ENCODE measurements around the gene NFATC2.
"Not testable (repeated sequence)": the region's sequence is repeated elsewhere in the genome, so short reads cannot be mapped to it uniquely, and the experiment has no call there.

Gene NFATC2

DNA sequence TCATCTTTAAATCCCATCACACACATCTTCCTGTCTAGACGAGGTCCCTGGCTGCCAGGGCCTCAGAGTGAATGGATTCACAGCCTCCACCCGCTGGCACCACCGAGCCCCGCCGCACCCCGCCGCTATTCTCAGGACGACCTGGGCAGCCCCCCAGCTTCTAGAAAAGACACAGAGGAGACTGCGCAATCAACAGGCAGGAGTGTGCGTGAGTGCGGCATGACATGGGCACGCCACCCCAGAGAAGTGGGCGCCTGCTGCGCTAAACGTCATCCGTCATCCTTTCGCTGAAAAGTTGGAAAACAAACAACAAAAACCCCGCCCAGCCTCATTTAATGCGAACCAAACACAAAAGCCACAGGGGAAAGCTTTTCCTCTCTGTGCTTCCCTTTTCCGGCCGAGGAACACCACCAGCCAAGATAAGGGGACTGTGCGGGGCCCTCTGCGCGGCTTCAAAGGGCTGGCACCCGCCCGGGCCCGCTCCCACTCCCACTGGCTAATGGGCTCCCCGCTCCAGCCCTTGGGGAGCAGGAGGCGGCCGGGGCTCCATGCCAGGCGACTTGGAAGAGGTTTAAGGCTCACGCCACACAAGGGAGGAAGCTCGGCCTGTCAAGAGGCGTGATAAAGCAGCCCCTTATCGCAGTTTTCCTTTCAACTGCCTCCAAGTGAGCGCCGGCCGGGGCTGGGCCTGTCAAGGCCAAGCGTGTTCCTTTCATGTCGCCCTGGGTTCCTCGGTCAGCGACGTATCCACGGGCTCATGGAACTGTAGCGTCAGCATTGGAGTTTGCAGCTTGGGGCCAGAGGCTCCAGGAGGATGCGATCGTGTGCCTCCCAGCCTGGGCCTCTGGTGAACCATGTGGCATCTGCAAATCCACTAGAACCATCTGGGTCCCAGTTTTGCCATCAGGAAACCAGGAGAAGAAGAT is 50.1 kb downstream of the NFATC2 start:
- DNase-seq = no peak

DNA sequence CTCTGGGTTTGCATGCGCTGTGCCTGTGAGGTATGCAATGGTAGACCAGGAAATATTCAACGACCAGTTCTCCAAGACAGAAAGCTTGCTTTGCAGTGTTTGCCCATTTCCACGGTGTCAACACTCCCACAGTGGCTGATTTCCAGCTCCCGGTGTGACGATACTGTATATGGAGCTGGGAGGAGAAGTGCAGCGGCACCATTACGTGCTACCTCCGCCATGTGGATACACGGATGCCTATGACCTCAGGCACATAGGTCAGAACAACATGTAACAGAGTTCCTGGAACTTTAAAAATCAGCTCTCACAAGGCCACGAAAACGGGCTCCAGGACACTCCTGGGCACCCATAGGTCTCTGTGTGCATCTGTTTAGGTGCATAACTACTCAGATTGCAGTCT is 51.1 kb downstream of the NFATC2 start:
- DNase-seq = no peak

GRCh38 chr20:51490635-51491034 is 51.9 kb downstream of the NFATC2 start:
- no peak for DNase-seq

DNA sequence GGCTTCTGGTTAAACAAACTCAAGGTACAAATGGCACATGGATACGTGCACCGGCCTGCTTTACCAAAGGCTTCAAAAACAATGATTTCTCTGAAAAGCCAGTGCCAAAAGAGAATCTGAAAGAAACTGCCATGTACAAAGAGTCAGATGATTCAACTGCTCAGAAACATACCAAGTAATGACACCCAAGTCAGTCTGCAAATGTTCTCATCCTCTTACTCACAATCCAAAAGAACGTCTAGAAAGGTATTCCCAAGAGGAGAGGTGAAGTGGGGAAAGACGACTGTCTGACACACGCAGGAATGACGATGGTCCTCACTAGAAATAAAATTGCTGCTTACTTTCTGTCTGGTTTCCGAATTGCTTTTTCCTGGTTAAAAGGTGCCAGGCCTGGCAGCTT is 52.9 kb downstream of the NFATC2 start:
- DNase-seq = no peak

DNA sequence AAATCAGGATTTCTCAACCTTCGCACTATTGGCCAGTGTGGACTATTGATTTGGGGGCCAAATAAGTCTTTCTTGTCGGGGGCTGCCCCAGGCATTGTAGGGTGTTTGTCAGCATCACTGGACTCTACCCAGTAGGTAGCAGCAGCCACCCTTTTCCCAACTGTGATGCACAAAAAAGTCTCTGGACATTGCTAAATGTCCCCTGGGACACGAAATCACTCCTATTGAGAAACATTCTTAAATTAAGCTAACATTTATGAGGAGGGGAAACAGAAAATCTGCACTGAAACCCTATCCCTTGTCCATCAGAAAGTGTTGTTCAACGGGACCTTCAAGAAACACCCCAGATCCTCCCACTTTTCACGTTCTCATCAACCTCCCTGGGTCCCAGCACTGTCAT is 54.2 kb downstream of the NFATC2 start:
- DNase-seq = no peak

GRCh38 chr20:51487565-51488268 is 54.8 kb downstream of the NFATC2 start:
- DNase-seq = no peak

DNA sequence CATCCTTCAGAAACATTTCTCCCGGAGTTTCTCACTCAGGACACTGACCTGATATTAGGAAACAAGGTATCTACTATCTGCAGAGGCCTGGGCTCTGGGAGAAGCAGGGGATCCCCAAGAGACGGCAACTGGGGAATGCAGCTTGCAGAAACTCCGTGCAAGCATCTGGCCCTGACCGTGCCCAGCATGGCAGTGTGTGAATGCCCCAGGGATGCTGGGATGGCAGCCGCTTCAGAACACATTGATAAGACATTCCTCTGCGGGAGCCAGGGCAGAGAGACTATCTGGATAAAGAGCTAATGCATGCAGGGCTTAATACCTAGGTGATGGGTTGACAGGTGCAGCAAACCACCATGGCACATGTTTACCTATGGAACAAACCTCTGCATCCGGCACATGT is 55.4 kb downstream of the NFATC2 start:
- no peak for DNase-seq

DNA sequence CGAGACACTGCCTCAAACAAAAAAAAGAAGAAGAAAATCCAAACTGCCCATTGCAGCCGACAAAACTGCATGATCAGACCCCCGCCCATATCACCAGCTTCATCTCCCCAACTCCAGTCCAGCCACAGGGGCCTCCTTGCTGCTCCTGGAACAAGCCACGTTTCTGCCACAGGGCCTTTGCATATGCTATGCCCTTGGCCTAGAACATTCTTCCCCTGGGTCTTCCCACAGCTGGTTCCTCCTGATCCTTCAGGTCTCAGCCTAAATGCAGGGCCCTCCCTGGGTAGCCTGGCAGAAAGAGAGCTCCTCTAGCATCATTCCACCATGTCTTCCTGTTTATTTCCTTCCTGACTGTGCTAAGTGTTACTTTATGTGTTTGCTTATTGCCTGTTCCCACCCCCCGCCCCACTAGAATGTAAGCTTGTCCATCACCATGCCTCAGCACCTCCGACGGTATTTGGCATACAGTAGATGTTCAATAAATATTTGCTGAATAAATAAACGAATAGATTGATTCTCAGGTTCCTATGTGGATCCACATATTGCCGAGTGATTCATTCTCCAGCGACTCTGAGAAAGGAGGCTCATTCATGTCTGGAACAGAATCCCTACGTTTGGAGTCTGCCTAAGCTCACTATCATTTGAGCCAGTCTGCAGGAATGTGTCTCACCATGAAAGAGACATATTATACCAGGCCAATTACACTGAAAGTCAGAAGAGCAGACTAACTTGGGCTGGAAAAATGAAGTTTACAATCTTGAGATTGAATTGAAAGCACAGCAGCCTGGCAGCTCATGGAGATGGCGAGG is 56.1 kb downstream of the NFATC2 start:
- no peak for DNase-seq

GRCh38 chr20:51484831-51485230 is 57.7 kb downstream of the NFATC2 start:
- no peak for DNase-seq

DNA sequence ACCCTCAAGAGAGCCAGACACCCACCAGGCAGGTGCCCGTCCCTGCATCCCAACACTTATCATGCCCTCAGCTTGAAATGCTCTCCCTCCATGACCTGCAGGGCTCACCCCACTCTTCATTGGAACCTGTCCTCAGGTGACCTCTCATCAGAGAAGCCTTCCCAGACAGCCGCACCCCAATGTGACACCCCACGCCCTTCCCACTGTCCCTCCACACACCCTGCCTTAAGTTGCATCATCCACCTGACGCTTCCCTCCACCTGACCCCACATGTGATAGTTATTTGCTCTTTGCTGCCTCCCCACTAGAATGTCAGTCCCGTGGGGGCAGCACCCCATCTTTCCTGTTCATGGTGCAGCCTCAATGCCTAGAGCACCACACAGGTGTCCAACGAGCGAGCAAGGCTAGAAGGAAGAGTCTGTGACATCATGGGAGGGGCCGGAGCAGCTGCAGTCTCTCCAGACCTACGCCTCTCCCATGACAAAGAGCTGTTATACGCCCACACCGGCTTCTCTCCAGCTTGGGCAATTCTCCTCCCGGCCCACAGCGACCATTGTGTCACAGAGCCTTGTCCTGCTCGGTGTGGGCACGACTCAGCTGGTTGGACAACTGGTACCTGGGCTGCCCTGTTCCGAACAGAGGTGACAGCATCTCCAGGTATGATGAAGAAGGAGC is 58.2 kb downstream of the NFATC2 start:
- no peak for DNase-seq

- no peak for DNase-seq
These were observed 59.6 kb downstream of the NFATC2 start for GRCh38 chr20:51482836-51483473.

GRCh38 chr20:51481341-51481914 is 61.1 kb downstream of the NFATC2 start:
- no peak for DNase-seq

DNA sequence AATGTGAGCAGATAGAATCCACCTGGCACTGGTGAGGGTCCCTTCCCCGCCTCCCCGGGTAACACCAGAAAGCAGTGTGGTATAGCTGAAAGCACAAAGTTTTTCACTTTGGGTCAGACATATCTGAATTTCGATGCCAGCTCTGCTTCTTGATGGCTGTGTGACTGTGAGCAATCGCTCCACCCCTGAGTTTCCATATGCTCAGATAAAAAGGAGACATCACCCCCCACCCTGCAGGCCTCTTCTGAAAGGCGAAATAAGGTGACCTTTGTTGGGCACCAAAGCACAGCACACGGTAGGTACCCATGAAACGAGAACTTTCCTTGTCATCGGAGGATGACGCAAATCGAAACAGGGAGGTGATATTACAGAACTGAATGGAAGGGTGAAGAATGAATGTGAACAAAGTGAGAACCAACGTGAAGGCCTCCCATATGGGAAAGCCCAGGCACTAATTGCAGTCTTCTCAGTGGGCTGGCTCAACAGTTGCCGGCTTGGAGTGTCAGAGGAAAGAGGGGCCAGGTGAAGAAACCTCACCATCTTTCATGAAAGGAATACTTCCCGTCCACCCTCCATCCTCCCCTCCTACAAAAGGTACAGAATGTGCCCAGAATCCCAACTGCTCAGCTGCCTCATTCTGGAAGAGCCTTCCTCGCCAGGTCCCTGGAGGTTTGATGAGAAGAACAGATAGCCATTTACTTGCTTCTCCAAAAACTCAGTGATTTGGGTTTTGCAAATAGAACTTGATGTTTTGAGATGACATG is 61.8 kb downstream of the NFATC2 start:
- no peak for DNase-seq

DNA sequence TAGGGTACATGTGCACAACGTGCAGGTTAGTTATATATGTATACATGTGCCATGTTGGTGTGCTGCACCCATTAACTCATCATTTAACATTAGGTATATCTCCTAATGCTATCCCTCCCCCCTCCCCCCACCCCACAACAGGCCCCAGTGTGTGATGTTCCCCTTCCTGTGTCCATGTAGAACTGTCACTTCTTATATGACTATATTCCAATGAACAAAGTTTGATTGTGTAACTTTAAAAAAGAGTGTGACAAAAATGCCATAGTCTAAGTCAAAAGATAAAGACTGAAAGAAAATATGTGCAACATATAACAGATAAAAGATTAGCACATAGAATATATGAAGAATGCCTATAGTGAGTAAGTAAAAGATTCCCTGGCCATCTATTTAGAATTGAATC is 66.4 kb downstream of the NFATC2 start:
- not testable (repeated sequence) for DNase-seq

- no peak for DNase-seq
These were observed 68.7 kb downstream of the NFATC2 start for GRCh38 chr20:51473771-51474170.

GRCh38 chr20:51473256-51473655 is 69.3 kb downstream of the NFATC2 start:
- DNase-seq = no peak

DNA sequence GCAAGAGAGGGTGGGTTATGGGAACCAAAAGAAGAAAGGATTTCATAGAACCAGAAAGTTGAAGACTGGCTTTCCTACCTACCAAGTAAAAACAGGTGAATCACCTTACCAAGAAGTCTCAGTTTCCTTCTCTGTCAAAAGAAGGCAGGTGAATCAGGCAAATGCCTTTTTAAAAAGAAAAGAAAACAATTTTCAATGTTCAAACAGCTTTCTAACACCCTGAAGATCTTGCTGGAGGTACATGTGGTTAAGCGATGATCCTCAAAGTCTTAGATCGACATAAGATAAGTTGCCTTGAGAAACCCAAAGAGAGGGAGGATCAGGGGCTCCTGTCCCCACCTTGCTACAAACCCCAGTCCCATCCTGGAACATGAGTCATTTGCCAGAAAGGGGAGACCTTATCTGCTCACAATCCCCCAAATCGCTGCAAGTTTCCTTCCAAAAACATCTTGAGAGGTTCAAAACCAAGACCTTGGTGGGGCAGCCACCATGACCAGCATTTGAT is 71.6 kb downstream of the NFATC2 start:
- DNase-seq = no peak

- DNase-seq = no peak
These were observed 72.1 kb downstream of the NFATC2 start for GRCh38 chr20:51470499-51470820.

GRCh38 chr20:51469578-51470498 is 72.7 kb downstream of the NFATC2 start:
- DNase-seq = no peak

GRCh38 chr20:51469046-51469445 is 73.5 kb downstream of the NFATC2 start:
- DNase-seq = no peak

All from DMS53 (cell line).